BE2C (cell line): ENCODE results near the gene RGPD8.

ENCODE experiments used
- DNase-seq: peaks from one replicate; pipeline ENCODE4 v3.0.0-alpha.2; 2020
- H3K27me3 ChIP-seq: fragments of 250-450 bp; sonication (Bioruptor Pico); 2 replicates; pipeline ENCODE4 v1.5.1; 2020; ENCODE audit warnings: mild to moderate bottlenecking
- H3K36me3 ChIP-seq: fragments of 250-450 bp; sonication (Bioruptor Pico); 2 replicates; pipeline ENCODE4 v1.5.1; 2020; ENCODE audit warnings: mild to moderate bottlenecking
- H3K4me1 ChIP-seq: fragments of 250-450 bp; sonication (Bioruptor Pico); 2 replicates; pipeline ENCODE4 v1.5.1; 2020
- H3K4me3 ChIP-seq: 2 replicates; pipeline ENCODE4 v1.5.1; 2011; ENCODE audit warnings: low read depth, low read length
- H3K9me3 ChIP-seq: fragments of 250-450 bp; sonication (Bioruptor Pico); 2 replicates; pipeline ENCODE4 v1.5.1; 2020
- CTCF ChIP-seq: IDR thresholded peaks from 2 replicates; pipeline ENCODE4 v1.5.1; 2012; ENCODE audit warnings: mild to moderate bottlenecking, low read depth, low read length

Gene RGPD8

GRCh38 chr2:112335600-112335999, 97.8 kb downstream of the RGPD8 start:
- DNase-seq = no peak
- H3K4me3 ChIP-seq = no peak overlapping the region
- no peaks in the 10 kb centered on the region for H3K9me3 ChIP-seq
- no peaks in the 10 kb centered on the region for H3K36me3 ChIP-seq
- TF ChIP-seq CTCF = no peak
- no peaks in the 10 kb centered on the region; the same call in 1 of the 2 replicates for H3K4me1 ChIP-seq
- no peaks in the 10 kb centered on the region for H3K27me3 ChIP-seq

- Histone ChIP-seq H3K27me3 (no peaks in the 10 kb centered on the region), H3K4me3 (no peak overlapping the region), H3K4me1 (no peaks in the 10 kb centered on the region), H3K36me3 (no peaks in the 10 kb centered on the region), H3K9me3 (no peaks in the 10 kb centered on the region)
- no peak for TF ChIP-seq CTCF
- DNase-seq = no peak
Measured at GRCh38 chr2:112332123-112332696, 101.2 kb downstream of the RGPD8 start.

- Histone ChIP-seq H3K36me3 (no peaks in the 10 kb centered on the region), H3K4me3 (no peak overlapping the region), H3K4me1 (no peaks in the 10 kb centered on the region), H3K27me3 (no peaks in the 10 kb centered on the region), H3K9me3 (no peaks in the 10 kb centered on the region)
- no peak for TF ChIP-seq CTCF
- no peak for DNase-seq
Measured at GRCh38 chr2:112322919-112323318, 110.5 kb downstream of the RGPD8 start.

- no peak overlapping the region for H3K4me3 ChIP-seq
- no peak for TF ChIP-seq CTCF
- no peaks in the 10 kb centered on the region for H3K36me3 ChIP-seq
- H3K9me3 ChIP-seq = no peaks in the 10 kb centered on the region
- H3K27me3 ChIP-seq = no peaks in the 10 kb centered on the region
- H3K4me1 ChIP-seq = no peaks in the 10 kb centered on the region
- no peak for DNase-seq
Measured at GRCh38 chr2:112321375-112322320, 111.8 kb downstream of the RGPD8 start.
